ENCODE data around the gene LUC7L2. TPM values are rescaled to one million over a fixed set of nuclear protein-coding genes. Genes with fewer than 3 reads are reported as not detected.

Gene LUC7L2
- total RNA-seq, 6 donors from 2014 or later: 57.0 to 133 (median 91.8) TPM

DNA sequence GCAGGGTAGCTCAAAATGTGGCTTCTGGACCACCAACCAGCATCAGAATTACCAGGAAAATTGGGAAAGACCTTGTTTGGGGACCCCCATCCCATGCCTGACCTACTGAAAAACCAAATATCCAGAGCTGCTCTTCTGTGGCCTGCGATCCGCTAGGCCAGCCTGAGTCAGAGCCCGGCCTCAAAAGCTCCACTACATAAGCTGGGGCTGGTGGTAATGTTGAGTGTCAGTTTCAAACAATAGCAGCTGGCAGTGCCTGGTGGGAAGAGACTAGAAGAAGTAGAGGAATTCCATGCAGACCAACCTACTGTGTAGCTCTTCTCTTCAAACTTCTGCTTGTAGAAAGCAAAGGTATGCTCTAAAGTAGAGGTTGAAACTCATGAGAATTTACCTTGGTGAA lies 71.8 kb downstream of the LUC7L2 start:
- no peaks in the 10 kb centered on the region for H3K9me3 ChIP-seq
- ATAC-seq (ENCODE audit: low FRiP score in 2 of 2) (no peak), DNase-seq (no peak)
- 95 to 100% methylated on average over 3 of the region's 3 CpGs for WGBS, 2 donors
- TF ChIP-seq EP300 (IDR thresholded peaks at IDR 0.05): no peak
- no peak for TF ChIP-seq POLR2A (IDR thresholded peaks at IDR 0.05)
- no peak for TF ChIP-seq POLR2AphosphoS5 (IDR thresholded peaks at IDR 0.05)
- no peak for TF ChIP-seq CTCF (IDR thresholded peaks at IDR 0.05)
- H3K27me3 ChIP-seq: no peaks in the 10 kb centered on the region
- H3K36me3 ChIP-seq: peaks cover 0 to 4% (median 0%) of the 10 kb centered on the region in 4 donors
- H3K4me1 ChIP-seq: peaks cover 0 to 15% (median 12%) of the 10 kb centered on the region in 4 donors
- peak overlapping the region in 1 of 4 donors; percentile 7 for H3K27ac ChIP-seq
- no peak overlapping the region for H3K4me3 ChIP-seq

GRCh38 chr7:139436806-139437205 lies 77.1 kb downstream of the LUC7L2 start:
- H3K27ac ChIP-seq: no peak overlapping the region
- no peak for TF ChIP-seq POLR2AphosphoS5 (IDR thresholded peaks at IDR 0.05)
- TF ChIP-seq CTCF (IDR thresholded peaks at IDR 0.05): no peak
- no peak for TF ChIP-seq POLR2A (IDR thresholded peaks at IDR 0.05)
- no peak for TF ChIP-seq EP300 (IDR thresholded peaks at IDR 0.05)

DNA sequence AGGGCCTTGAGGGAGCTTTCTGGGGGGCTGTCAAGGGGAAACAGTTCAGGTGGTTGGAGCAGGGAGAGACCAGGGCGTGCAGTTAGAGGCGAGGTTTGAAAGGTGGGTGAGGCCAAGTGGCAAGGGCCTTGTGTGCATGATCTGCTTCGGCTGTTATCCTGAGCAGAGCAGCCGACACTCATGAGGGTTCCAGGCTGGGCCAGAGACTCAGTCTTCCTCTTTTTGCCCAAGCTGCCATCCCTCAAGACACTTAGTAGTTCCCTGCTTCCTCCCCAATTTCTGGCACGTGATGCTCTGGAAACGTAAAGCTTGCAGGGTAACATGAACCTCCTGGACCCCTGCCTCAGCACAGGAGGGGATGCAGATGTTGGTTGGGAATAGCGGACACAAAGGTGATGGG lies 79.7 kb downstream of the LUC7L2 start:
- Histone ChIP-seq H3K27ac (no peak overlapping the region), H3K4me3 (no peak overlapping the region), H3K9me3 (no peaks in the 10 kb centered on the region), H3K4me1 (peaks cover 0 to 6% (median 3%) of the 10 kb centered on the region in 4 donors), H3K27me3 (no peaks in the 10 kb centered on the region), H3K36me3 (no peaks in the 10 kb centered on the region)
- DNase-seq (no peak), ATAC-seq (ENCODE audit: low FRiP score in 2 of 2) (no peak)
- WGBS, 2 donors: 86 to 87% methylated on average over 7 of the region's 7 CpGs
- TF ChIP-seq POLR2A (IDR thresholded peaks at IDR 0.05) (no peak), CTCF (IDR thresholded peaks at IDR 0.05) (no peak), POLR2AphosphoS5 (IDR thresholded peaks at IDR 0.05) (no peak), EP300 (IDR thresholded peaks at IDR 0.05) (no peak)

More at GRCh38 chr7:139436806-139437205, 77.1 kb downstream of the LUC7L2 start:
- WGBS, 2 donors: 95 to 98% methylated on average over 9 of the region's 9 CpGs
- H3K36me3 ChIP-seq: no peaks in the 10 kb centered on the region
- no peaks in the 10 kb centered on the region for H3K27me3 ChIP-seq
- DNase-seq (no peak), ATAC-seq (ENCODE audit: low FRiP score in 2 of 2) (no peak)
- H3K9me3 ChIP-seq: no peaks in the 10 kb centered on the region
- no peak overlapping the region for H3K4me3 ChIP-seq
- peaks cover 0 to 15% (median 10%) of the 10 kb centered on the region in 4 donors for H3K4me1 ChIP-seq

DNA sequence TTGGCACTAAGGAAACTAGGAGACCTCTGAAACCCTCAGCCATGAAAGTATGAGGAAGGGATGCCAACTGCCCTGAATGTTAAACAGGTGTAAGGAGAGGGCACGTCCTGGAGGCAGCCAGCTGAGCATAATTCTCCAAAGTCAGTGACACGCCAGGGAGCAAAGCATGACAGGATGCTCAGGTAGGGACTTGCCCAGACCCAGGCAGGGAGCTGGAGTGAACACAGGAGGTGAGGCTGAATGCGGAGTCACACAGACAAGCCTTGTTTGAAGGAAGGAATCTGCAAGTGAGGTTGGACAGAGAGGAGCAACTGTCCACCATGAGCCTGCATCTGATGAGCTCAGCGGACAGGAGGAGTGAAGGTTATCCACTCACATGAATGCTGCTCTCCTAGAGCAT lies 82.3 kb downstream of the LUC7L2 start:
- no peak for DNase-seq
- Histone ChIP-seq H3K4me1 (no peaks in the 10 kb centered on the region), H3K36me3 (no peaks in the 10 kb centered on the region), H3K27me3 (no peaks in the 10 kb centered on the region), H3K4me3 (no peak overlapping the region), H3K9me3 (no peaks in the 10 kb centered on the region), H3K27ac (no peak overlapping the region)
- WGBS, 2 donors: 77 to 85% methylated on average over 4 of the region's 4 CpGs
- ATAC-seq (ENCODE audit: low FRiP score in 2 of 2): no peak
- TF ChIP-seq POLR2AphosphoS5 (IDR thresholded peaks at IDR 0.05) (no peak), CTCF (IDR thresholded peaks at IDR 0.05) (no peak), EP300 (IDR thresholded peaks at IDR 0.05) (no peak), POLR2A (IDR thresholded peaks at IDR 0.05) (no peak)
